T-helper 1 cell treated with Interleukin-12 subunit alpha and Interleukin-12 subunit beta and Interleukin-4 antibody, amounts not matched to agents 30 μg/mL and 1 μg/mL, for 36 hours (primary cell): ENCODE measurements around the gene AGXT.

Experiments used
- H3K27ac Mint-ChIP-seq: one replicate; pipeline ENCODE4 v1.8.0; 2021; ENCODE audit warnings: mild to moderate bottlenecking, mixed read lengths
- H3K27me3 Mint-ChIP-seq: one replicate; pipeline ENCODE4 v1.8.0; 2021; ENCODE audit warnings: low read depth, mixed read lengths
- H3K36me3 Mint-ChIP-seq: one replicate; pipeline ENCODE4 v1.8.0; 2021; ENCODE audit warnings: low read depth, mixed read lengths
- H3K4me1 Mint-ChIP-seq: one replicate; pipeline ENCODE4 v1.8.0; 2021; ENCODE audit warnings: low read depth, mixed read lengths
- H3K4me3 Mint-ChIP-seq: one replicate; pipeline ENCODE4 v1.8.0; 2021; ENCODE audit warnings: mild to moderate bottlenecking, moderate library complexity, mixed read lengths
- H3K9me3 Mint-ChIP-seq: one replicate; pipeline ENCODE4 v1.8.0; 2021; ENCODE audit warnings: mixed read lengths

Gene AGXT

DNA sequence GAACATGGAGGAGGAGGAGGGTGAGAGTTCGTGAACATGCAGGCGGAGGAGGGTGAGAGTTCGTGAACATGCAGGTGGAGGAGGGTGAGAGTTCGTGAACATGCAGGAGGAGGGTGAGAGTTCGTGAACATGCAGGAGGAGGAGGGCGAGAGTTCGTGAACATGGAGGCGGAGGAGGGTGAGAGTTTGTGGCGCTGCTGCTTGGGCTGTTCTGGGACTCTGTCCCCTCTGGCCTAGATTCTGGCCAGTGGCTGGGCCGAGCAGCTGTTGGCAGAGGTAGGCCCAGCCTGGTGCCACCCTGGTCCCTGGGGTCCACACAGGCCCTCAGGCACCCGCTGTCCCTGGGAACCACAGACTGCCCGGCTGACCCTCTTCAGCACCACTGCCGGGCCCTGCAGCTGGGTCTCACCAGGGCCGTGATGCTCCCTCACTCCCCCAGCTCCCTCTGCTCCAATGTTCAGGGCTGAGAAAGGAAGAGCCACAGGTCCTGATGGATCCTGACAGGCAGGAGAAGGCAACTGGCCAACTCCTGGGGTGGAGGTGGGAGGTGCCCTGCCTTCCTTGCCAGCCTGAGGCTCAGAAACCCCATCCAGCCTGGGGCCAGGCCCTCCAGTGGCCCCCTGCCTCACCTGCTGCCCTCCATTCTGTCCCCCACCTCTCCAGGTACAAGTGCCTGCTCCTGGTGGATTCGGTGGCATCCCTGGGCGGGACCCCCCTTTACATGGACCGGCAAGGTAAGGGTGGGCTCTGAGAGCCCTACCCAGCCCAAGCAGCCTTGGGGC, 3.9 kb downstream of the AGXT start:
- no peaks in the 10 kb centered on the region for H3K36me3 Mint-ChIP-seq
- no peak overlapping the region for H3K27ac Mint-ChIP-seq
- no peak overlapping the region for H3K4me3 Mint-ChIP-seq
- no peaks in the 10 kb centered on the region for H3K27me3 Mint-ChIP-seq
- H3K9me3 Mint-ChIP-seq = no peaks in the 10 kb centered on the region
- H3K4me1 Mint-ChIP-seq = no peaks in the 10 kb centered on the region

DNA sequence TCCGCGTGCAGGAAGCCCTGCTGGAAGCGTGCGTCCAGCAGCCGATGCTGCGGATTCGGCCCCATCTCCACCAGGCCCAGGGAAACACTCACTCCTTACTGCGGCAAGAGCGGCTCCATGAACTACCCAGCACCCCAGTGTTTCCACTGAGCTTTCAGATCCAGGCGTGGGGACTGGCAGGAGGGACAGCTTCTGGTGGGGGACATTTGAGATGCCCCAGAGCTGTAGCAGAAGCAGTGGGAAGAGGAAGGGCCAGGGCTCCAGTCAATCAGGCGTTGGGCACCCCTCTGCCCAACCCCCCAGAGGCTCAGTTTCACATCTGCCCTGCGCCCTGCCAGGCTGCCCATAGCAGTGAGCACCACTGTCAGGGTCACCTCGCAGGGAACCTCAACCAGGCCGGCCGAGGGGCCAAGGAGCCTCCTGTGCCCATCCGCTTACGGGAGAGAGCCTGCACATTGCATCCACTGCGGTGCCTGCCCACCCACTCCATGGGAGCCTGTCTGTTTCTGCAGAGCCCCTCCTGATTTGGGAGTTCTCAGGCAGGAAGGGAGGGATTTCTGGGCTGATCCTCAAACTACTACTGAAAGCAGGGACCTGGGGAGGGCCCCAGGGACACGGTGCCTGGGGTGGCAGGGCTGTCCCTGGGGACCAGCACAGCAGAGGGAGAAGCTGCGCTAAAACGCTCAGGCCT, 4.6 kb downstream of the AGXT start:
- Mint-ChIP-seq H3K36me3 (no peaks in the 10 kb centered on the region), H3K4me3 (no peak overlapping the region), H3K4me1 (no peaks in the 10 kb centered on the region), H3K27ac (no peak overlapping the region), H3K27me3 (no peaks in the 10 kb centered on the region), H3K9me3 (no peaks in the 10 kb centered on the region)

DNA sequence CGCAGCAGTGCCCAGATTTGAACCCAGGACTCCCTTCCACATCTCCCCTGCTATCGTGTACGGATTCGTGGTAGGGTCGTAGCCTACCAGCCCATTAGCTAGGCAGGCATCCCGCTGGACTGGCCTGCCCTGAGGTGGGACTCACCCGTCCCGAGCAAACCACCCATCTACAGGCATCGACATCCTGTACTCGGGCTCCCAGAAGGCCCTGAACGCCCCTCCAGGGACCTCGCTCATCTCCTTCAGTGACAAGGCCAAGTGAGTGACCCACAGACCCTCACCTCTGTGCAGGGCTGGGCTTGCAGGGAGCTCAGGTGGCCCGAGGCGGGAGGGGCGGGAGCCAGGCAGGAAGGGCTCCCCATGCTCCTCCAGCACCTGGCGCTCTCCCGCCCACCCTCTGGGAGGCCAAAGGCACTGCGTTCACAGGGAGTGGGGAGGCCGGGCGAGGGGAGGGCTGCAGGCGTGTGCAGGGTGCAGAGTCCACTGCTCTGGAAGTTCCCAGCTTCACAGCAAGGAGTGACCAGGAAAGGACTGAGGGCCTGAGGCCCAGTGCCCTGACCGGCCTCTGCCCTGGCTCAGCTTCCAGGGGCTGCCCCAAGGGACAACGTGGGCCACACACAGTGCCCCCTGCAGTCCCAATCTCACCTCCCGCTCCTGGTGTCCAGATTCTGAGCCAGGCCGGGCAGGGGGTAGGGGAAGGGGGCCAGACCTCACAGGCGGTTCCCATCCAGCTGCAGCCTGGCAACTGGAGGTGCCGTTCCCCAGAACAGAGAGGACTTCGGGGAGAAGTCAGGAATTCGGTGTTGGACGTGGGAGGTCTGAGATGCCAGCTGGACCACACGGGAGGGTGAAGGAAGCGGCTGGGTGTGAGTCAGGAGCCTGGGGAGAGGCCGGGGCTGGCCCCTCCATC, 5.4 kb downstream of the AGXT start:
- no peaks in the 10 kb centered on the region for H3K36me3 Mint-ChIP-seq
- no peaks in the 10 kb centered on the region for H3K4me1 Mint-ChIP-seq
- no peaks in the 10 kb centered on the region for H3K9me3 Mint-ChIP-seq

DNA sequence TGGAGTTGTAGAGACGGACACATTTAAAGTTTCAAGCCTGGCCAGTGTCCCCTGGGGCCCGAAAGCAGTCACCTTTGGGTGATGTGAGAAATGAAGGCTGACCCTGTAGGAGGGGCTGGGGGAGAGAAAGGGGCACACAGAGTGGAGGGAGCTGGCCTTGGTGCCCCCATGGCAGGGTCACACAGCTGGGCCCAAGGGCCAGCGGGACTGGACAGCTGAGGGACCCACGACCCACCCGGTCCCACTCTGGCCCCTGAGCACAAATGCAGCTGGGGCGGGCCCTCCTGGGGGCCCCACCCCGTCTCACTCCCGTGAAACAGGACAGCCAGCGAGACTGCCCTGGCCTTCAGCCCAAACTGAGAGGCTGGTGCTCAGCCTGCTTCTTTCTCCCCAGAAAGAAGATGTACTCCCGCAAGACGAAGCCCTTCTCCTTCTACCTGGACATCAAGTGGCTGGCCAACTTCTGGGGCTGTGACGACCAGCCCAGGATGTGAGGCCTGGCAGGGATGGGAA, 6.1 kb downstream of the AGXT start:
- H3K36me3 Mint-ChIP-seq = no peaks in the 10 kb centered on the region
- H3K27ac Mint-ChIP-seq = no peak overlapping the region
- no peaks in the 10 kb centered on the region for H3K9me3 Mint-ChIP-seq
- no peaks in the 10 kb centered on the region for H3K27me3 Mint-ChIP-seq
- no peak overlapping the region for H3K4me3 Mint-ChIP-seq
- H3K4me1 Mint-ChIP-seq = no peaks in the 10 kb centered on the region

More for the DNA sequence above, 5.4 kb downstream of the AGXT start:
- no peak overlapping the region for H3K27ac Mint-ChIP-seq
- no peaks in the 10 kb centered on the region for H3K27me3 Mint-ChIP-seq
- H3K4me3 Mint-ChIP-seq = no peak overlapping the region

DNA sequence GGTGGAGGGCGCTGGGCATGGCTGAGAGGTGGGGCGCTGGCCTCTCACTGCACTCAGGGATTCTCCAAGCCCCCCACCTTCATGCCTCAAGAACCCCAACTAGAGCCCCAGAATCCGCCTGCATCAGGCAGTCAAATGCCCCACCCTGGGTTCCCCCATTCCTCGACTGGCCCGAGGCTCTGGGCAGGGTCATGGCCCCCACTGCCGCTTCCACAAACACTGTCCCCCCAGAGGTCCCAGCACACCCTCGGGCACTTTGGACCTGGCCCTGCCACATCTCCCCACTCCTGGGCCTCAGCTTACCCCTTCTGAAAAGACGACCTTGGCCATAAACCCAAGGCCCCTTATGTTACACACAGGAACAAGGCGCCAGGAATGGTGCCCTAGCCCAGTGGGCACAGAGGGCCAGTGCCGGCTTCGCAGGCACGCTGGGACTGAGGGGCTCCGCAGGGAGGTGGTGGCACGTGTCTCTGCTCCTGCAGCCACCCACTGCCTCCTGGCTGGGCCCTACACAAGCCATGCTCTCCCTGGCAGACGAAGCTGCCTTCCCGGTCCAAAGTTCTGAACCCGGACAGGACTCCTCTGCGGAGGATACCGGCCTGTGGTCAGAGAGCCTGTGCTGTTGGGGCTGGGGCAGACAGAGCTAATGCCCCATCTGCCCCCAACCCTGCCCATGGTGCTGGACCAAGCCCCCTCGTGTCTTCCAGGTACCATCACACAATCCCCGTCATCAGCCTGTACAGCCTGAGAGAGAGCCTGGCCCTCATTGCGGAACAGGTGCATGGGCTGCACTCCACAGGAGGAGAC, 6.8 kb downstream of the AGXT start:
- no peak overlapping the region for H3K27ac Mint-ChIP-seq
- no peaks in the 10 kb centered on the region for H3K36me3 Mint-ChIP-seq
- H3K27me3 Mint-ChIP-seq = no peaks in the 10 kb centered on the region
- H3K4me1 Mint-ChIP-seq = no peaks in the 10 kb centered on the region
- no peak overlapping the region for H3K4me3 Mint-ChIP-seq
- H3K9me3 Mint-ChIP-seq = no peaks in the 10 kb centered on the region

DNA sequence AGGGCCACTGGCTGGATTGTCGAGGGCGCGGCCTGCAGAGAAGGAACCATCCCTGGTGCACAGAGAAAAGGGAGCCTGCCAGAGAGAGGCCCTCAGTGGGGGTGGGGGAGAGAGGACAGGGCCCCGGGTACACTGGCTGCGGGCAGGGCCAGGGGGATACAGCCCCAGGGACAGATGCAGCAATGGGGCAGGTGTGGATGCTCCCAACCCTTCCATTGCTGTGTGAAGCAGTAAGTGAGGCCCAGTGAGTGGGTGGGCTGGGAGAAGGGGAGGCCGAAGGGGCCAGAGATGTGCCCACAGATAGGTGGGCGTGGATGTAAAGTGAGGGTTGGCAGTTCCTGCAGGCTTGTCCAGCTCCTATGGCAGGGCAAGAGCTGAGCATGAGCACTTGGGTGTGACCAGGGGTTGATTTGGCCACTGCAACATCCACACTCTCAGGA, 7.4 kb downstream of the AGXT start:
- H3K36me3 Mint-ChIP-seq = no peaks in the 10 kb centered on the region
- no peaks in the 10 kb centered on the region for H3K27me3 Mint-ChIP-seq
- no peaks in the 10 kb centered on the region for H3K9me3 Mint-ChIP-seq
- H3K4me1 Mint-ChIP-seq = no peaks in the 10 kb centered on the region
- H3K27ac Mint-ChIP-seq = no peak overlapping the region
- H3K4me3 Mint-ChIP-seq = no peak overlapping the region

DNA sequence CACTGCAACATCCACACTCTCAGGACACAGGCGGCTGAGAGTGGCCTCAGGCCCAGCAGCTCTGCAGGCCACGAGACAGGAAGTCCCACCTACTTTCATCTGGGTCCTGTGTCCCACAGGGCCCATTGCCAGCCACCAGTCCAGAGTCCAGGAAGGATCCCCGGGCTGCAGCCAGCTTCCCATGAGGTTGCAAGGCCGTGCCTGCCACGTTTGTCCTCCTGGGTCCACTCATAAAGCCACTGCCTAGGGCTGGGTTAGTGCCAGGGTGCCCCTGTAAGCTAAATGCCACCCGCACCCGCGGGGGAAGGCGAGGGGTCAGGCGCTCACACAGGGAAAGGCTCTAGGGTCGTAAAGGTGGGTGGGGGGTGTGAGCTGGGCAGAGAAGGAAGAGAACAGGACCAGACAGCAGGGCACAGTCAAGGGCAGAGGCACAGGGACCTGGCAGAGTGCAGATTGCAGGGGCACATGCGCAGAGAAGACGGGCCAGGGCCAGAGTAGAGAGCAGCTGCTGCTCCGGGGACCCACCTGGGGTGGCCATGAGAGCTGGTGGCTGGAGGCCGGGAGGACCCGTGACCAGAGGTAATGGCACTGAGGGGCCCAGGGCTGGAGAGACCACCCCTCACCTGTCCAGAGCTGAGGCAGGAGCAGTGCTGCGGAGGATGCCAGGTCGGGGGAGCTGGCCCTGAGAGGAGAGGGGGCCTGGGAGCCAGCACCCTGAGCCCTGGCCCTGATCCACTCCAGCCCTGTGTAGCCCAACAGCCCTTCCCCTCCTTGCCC, 8.0 kb downstream of the AGXT start:
- Mint-ChIP-seq H3K9me3 (no peaks in the 10 kb centered on the region), H3K4me1 (no peaks in the 10 kb centered on the region), H3K27ac (no peak overlapping the region), H3K4me3 (no peak overlapping the region), H3K36me3 (no peaks in the 10 kb centered on the region), H3K27me3 (no peaks in the 10 kb centered on the region)

DNA sequence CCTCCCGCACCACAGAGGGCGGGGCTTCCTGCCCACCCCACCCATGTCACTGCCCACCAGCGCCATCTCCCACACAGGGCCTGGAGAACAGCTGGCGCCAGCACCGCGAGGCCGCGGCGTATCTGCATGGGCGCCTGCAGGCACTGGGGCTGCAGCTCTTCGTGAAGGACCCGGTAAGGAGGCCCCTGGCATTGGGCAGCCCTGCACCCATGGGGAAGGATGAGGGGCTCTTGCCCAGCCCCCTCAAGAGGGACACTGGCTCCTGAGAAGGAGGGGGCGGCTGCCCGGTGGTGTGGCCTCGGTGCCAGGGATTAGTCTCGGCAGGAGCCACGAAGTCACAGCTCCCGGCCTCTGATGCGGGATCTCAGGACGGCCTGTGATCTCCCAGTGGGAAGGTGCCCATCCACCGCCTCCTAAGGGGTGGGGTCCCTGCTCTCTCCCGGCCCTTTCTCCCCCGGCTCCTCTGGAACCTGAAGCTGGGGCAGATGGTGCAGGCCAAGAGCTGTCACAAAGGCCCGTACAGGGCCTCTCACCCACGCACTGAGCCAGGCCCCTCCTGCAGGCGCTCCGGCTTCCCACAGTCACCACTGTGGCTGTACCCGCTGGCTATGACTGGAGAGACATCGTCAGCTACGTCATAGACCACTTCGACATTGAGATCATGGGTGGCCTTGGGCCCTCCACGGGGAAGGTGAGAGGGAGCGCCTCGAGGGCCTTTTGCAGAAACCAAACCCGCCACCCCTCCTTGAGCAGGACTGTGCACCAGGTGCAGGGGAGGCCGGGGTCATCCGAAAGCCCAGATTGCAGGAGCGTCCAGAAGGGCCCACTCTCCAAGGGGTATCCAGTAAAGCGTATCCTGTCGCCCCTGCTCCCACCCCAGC, 9.1 kb downstream of the AGXT start:
- H3K27me3 Mint-ChIP-seq = peaks cover 4% of the 10 kb centered on the region
- H3K4me1 Mint-ChIP-seq = no peaks in the 10 kb centered on the region
- no peaks in the 10 kb centered on the region for H3K36me3 Mint-ChIP-seq
- H3K9me3 Mint-ChIP-seq = no peaks in the 10 kb centered on the region
- no peak overlapping the region for H3K27ac Mint-ChIP-seq
- H3K4me3 Mint-ChIP-seq = no peak overlapping the region

DNA sequence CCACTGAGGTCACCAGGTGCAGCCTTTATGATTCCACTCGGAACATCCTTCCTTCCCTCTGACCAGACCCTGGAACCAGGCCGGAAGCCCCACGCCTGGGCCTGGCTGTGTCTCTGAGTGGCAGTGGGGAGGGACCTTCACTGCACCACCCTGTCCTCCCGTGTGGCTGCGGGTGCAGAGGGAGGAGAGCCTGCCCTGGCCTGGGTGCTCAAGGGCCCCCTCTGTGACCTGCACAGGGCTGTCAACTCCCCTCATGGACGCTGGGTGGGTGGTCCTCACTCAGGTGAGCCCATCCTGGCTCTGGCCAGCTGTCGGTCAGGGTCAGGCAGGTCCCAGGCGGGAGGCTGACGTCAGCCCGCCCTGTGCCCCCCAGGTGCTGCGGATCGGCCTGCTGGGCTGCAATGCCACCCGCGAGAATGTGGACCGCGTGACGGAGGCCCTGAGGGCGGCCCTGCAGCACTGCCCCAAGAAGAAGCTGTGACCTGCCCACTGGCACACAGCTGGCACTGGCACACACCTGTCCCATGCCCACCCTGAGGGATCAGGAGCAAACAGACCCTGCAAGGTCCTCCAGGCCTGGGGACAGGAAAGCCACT, 9.8 kb downstream of the AGXT start:
- Mint-ChIP-seq H3K9me3 (no peaks in the 10 kb centered on the region), H3K36me3 (no peaks in the 10 kb centered on the region), H3K27ac (no peak overlapping the region), H3K4me3 (no peak overlapping the region), H3K27me3 (peaks cover 6% of the 10 kb centered on the region), H3K4me1 (no peaks in the 10 kb centered on the region)

DNA sequence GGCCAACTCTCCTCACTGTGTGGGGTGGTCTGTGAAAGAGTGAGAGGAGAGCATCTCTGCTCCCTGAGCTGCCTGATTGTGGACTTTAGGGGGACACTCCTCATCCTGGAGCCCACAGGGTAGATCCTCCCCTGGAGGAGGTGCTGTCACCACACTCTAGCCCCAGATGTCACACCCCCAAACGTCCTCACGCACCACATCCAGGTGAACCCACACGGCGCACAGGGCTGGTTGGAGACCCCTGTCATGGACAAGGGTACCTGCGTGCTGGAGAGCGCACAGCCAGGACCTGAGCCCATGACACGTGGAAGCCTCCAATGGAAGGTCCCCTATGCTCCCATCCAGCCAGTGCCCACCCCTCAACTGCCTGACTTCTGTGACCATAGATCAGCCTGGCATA, 10.5 kb downstream of the AGXT start:
- no peak overlapping the region for H3K4me3 Mint-ChIP-seq

DNA sequence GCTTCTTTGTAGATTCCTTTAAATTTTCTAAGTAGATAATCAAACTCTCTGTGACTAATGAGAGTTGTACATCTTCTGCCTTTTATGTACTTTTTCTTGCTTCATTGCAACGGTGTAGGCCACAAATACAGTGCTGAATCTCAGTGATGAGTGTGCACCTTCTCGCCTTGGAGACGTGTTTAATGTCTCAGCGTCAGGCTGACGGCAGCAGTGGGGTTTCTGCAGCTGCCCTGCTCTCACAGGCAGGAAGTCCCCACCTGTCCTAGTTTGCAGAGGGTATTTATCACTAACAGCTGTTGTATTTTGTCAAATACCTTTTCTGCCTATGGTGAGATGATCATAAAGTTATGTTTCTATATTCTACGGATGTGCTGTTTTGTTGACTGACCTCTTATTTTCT, 13.3 kb downstream of the AGXT start:
- no peaks in the 10 kb centered on the region for H3K9me3 Mint-ChIP-seq
- H3K27ac Mint-ChIP-seq = no peak overlapping the region
- H3K4me3 Mint-ChIP-seq = no peak overlapping the region
- peaks cover 4% of the 10 kb centered on the region for H3K4me1 Mint-ChIP-seq
- H3K36me3 Mint-ChIP-seq = no peaks in the 10 kb centered on the region
- H3K27me3 Mint-ChIP-seq = peaks cover 6% of the 10 kb centered on the region

More for the DNA sequence above, 10.5 kb downstream of the AGXT start:
- Mint-ChIP-seq H3K4me1 (no peaks in the 10 kb centered on the region), H3K36me3 (no peaks in the 10 kb centered on the region), H3K27ac (no peak overlapping the region), H3K9me3 (no peaks in the 10 kb centered on the region), H3K27me3 (peaks cover 6% of the 10 kb centered on the region)

DNA sequence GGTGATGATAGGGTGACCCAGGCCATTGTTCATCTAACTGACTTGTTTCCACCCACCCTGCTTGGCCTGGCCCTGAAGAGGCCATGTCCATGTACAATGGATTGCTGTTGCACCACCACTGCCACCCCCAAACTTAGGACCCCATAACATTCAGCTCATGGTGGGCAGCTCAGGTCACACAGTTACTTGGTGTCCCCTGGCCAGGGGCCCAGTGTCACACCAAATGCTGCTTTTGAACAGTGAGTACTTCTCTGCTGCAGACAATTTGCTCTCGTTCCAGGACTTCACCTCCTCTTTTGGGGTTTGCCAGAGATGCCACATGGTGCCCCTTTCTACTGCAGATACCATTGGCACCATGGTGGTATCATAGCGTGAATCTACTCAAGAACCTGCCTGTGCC, 15.6 kb downstream of the AGXT start:
- H3K27me3 Mint-ChIP-seq = peaks cover 6% of the 10 kb centered on the region
- no peaks in the 10 kb centered on the region for H3K9me3 Mint-ChIP-seq
- H3K36me3 Mint-ChIP-seq = no peaks in the 10 kb centered on the region
- no peak overlapping the region for H3K27ac Mint-ChIP-seq
- peaks cover 4% of the 10 kb centered on the region for H3K4me1 Mint-ChIP-seq
- H3K4me3 Mint-ChIP-seq = no peak overlapping the region
